Thyroid gland (tissue), 4 donors: Measurements from ENCODE around the gene ISYNA1.

Source experiments
- POLR2A ChIP-seq, 2 donors: fragments of 450-650 bp; IDR thresholded peaks; one replicate each; pipeline ENCODE4 v1.6.1; 2017; ENCODE audit warnings: antibody characterized with exemption in 2 of 2, mild to moderate bottlenecking in 2 of 2, moderate library complexity in 1 of 2
- TF ChIP-seq, protein P1 (sequence below), 6 experiments: fragments of 200-600 bp in 3 of 6; fragments of 450-650 bp in 3 of 6; sonication (generic) in 3 of 6; IDR thresholded peaks; one replicate each; pipeline ENCODE4 v1.5.1; 2016 to 2019; ENCODE audit warnings: antibody characterized with exemption in 6 of 6, mild to moderate bottlenecking in 2 of 6, inconsistent platforms in 1 of 6, moderate library complexity in 1 of 6

DNA sequence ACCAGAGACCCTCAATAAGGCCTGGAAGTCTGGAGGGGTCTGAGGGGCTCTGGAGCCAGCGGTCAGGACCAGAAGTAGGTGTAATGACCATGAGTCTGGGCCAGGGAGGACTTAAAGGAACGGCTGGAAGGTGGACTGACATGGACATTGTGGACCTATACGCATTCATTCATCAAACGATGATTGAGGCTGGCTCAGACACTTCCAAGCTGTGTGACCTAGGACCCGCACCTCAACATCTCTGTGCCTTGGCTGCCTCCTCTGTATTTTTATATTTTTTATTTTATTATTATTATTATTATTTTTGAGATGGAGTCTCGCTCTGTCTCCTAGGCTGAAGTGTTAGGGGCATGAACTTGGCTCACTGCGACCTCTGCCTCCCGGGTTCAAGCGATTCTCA lies 31.2 kb downstream of the ISYNA1 start:
- TF ChIP-seq, protein P1, sequence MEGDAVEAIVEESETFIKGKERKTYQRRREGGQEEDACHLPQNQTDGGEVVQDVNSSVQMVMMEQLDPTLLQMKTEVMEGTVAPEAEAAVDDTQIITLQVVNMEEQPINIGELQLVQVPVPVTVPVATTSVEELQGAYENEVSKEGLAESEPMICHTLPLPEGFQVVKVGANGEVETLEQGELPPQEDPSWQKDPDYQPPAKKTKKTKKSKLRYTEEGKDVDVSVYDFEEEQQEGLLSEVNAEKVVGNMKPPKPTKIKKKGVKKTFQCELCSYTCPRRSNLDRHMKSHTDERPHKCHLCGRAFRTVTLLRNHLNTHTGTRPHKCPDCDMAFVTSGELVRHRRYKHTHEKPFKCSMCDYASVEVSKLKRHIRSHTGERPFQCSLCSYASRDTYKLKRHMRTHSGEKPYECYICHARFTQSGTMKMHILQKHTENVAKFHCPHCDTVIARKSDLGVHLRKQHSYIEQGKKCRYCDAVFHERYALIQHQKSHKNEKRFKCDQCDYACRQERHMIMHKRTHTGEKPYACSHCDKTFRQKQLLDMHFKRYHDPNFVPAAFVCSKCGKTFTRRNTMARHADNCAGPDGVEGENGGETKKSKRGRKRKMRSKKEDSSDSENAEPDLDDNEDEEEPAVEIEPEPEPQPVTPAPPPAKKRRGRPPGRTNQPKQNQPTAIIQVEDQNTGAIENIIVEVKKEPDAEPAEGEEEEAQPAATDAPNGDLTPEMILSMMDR (IDR thresholded peaks at IDR 0.05) = no peak
- TF ChIP-seq POLR2A (IDR thresholded peaks at IDR 0.05) = no peak
